Osteoblast (primary cell): ENCODE measurements around the gene TRA2A. TPM values are rescaled to one million over a fixed set of nuclear protein-coding genes. Genes with fewer than 3 reads are reported as not detected.

Experiments
- DNase-seq: peaks from one replicate; pipeline ENCODE4 v3.0.0; 2011; ENCODE audit warnings: low spot score, mixed read lengths; ENCODE audit not compliant: insufficient read length; ENCODE audit errors: missing footprints
- H2AFZ ChIP-seq: 2 replicates; pipeline ENCODE4 v1.6.0; 2011; ENCODE audit warnings: mild to moderate bottlenecking, low read length
- H3K27ac ChIP-seq: 2 replicates; pipeline ENCODE4 v1.5.1; 2011; ENCODE audit warnings: mild to moderate bottlenecking, low read depth, low read length, moderate library complexity
- H3K27me3 ChIP-seq: 2 replicates; pipeline ENCODE4 v1.6.0; 2012; ENCODE audit warnings: mild to moderate bottlenecking, control low read depth, inconsistent platforms, low read length, moderate library complexity; ENCODE audit not compliant: insufficient read depth
- H3K36me3 ChIP-seq: 2 replicates; pipeline ENCODE4 v1.5.1; 2011; ENCODE audit warnings: mild to moderate bottlenecking, low read length, control low read depth, moderate library complexity; ENCODE audit not compliant: insufficient read depth
- H3K4me1 ChIP-seq: 2 replicates; pipeline ENCODE4 v1.5.1; 2011; ENCODE audit warnings: mild to moderate bottlenecking, low read length, control low read depth, moderate library complexity; ENCODE audit not compliant: insufficient read depth
- H3K4me2 ChIP-seq: 2 replicates; pipeline ENCODE4 v1.6.0; 2011; ENCODE audit warnings: mild to moderate bottlenecking, low read length; ENCODE audit not compliant: insufficient read depth
- H3K4me3 ChIP-seq: fragments of 200-600 bp; sonication (generic); 3 replicates; pipeline ENCODE4 v1.5.1; 2012; ENCODE audit warnings: mild to moderate bottlenecking, low read length, inconsistent platforms; ENCODE audit not compliant: insufficient read depth
- H3K79me2 ChIP-seq: 2 replicates; pipeline ENCODE4 v1.6.0; 2012; ENCODE audit warnings: mild to moderate bottlenecking, low read length, control low read depth, inconsistent platforms; ENCODE audit not compliant: insufficient read depth
- H3K9me3 ChIP-seq: 2 replicates; pipeline ENCODE4 v1.5.1; 2011; ENCODE audit warnings: low read depth, low read length, control low read depth
- H4K20me1 ChIP-seq: 2 replicates; pipeline ENCODE4 v1.6.0; 2012; ENCODE audit warnings: mild to moderate bottlenecking, low read length, control low read depth; ENCODE audit not compliant: insufficient read depth
- total RNA-seq: library from RNA; depleted of rRNA; stranded (reverse); fragments of >200 nt; gene quantifications from 2 replicates; pipeline ENCODE4 v1.2.3, GENCODE V29; 2012
- TF ChIP-seq, protein P1 (sequence below): IDR thresholded peaks from 2 replicates; pipeline ENCODE4 v1.5.1; 2011; ENCODE audit warnings: mild to moderate bottlenecking, low read depth, low read length, moderate library complexity; ENCODE audit errors: extremely low read depth

Gene TRA2A
- total RNA-seq, 1 donor = 25.7 TPM

DNA sequence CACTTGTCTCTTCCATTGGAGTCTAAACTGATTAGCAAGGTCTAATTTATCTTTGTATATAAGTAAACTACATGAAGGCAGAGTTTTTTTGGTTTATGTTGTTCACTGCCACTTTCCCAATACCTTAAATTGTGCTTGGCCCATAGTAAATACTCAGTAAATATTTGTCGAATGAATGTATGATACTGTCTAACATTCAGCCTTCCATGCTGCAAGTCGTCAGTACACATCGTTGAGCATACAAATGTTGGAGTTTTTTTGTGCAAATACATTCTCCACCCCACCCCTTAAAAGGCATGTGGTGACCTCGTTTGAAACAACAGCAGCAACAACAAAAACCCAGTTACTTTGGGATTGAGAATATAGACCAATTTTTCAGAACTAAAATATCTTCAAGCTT is 44.1 kb downstream of the TRA2A start:
- H2AFZ ChIP-seq = no peak overlapping the region
- H3K36me3 ChIP-seq = no peaks in the 10 kb centered on the region
- no peak overlapping the region for H3K4me3 ChIP-seq
- H3K9me3 ChIP-seq = no peaks in the 10 kb centered on the region
- H3K27ac ChIP-seq = no peak overlapping the region
- H4K20me1 ChIP-seq = no peaks in the 10 kb centered on the region
- H3K27me3 ChIP-seq = no peaks in the 10 kb centered on the region
- H3K4me2 ChIP-seq = no peak overlapping the region
- no peaks in the 10 kb centered on the region for H3K79me2 ChIP-seq
- TF ChIP-seq, protein P1, sequence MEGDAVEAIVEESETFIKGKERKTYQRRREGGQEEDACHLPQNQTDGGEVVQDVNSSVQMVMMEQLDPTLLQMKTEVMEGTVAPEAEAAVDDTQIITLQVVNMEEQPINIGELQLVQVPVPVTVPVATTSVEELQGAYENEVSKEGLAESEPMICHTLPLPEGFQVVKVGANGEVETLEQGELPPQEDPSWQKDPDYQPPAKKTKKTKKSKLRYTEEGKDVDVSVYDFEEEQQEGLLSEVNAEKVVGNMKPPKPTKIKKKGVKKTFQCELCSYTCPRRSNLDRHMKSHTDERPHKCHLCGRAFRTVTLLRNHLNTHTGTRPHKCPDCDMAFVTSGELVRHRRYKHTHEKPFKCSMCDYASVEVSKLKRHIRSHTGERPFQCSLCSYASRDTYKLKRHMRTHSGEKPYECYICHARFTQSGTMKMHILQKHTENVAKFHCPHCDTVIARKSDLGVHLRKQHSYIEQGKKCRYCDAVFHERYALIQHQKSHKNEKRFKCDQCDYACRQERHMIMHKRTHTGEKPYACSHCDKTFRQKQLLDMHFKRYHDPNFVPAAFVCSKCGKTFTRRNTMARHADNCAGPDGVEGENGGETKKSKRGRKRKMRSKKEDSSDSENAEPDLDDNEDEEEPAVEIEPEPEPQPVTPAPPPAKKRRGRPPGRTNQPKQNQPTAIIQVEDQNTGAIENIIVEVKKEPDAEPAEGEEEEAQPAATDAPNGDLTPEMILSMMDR = no peak
- no peak for DNase-seq
- no peaks in the 10 kb centered on the region for H3K4me1 ChIP-seq

DNA sequence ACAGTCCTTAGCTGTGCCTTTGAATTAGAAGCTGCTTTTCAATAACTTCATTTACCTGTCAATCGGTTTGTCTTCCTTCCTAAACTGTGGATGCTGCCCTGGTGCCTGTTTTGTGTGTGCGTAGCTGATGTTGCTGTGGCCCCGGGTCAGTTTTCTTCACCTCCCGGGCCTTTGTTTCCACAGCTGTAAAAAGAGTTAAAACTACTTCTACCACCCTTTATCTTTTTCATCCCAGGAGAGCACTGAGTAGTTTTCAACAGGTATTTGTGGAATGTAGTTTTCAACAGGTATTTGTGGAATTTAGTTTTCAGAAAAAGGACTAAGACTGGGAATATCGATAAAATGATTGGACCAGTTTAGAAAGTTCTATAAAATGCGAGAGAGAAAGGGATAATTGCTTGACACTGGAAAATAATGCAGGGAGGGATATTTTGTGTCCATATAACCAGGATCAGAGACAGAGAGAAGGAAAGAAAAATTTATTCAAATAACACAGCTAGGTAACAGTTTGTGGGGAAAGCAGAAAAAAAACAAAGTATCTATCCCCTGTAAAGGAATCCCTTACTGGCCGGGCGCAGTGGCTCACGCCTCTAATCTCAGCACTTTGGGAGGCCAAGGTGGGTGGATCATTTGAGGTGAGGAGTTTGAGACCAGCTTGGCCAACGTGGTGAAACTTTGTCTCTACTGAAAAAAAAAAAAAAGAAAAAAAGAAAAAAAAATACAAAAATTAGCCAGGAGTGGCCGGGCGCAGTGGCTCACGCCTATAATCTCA is 45.6 kb downstream of the TRA2A start:
- no peaks in the 10 kb centered on the region for H3K36me3 ChIP-seq
- no peak overlapping the region for H3K4me2 ChIP-seq
- H4K20me1 ChIP-seq = no peaks in the 10 kb centered on the region
- H3K79me2 ChIP-seq = no peaks in the 10 kb centered on the region
- no peak overlapping the region for H3K4me3 ChIP-seq
- H3K4me1 ChIP-seq = no peaks in the 10 kb centered on the region
- TF ChIP-seq, protein P1 = no peak
- H3K9me3 ChIP-seq = no peaks in the 10 kb centered on the region
- no peak for DNase-seq
- peaks cover 2% of the 10 kb centered on the region for H3K27me3 ChIP-seq
- H2AFZ ChIP-seq = no peak overlapping the region
- no peak overlapping the region for H3K27ac ChIP-seq

- TF ChIP-seq, protein P1 = no peak
- Histone ChIP-seq H3K27me3 (peaks cover 25% of the 10 kb centered on the region), H3K4me2 (no peak overlapping the region), H4K20me1 (no peaks in the 10 kb centered on the region), H3K9me3 (no peaks in the 10 kb centered on the region), H3K27ac (no peak overlapping the region), H3K79me2 (no peaks in the 10 kb centered on the region), H3K4me3 (no peak overlapping the region), H2AFZ (no peak overlapping the region), H3K4me1 (no peaks in the 10 kb centered on the region), H3K36me3 (no peaks in the 10 kb centered on the region)
- DNase-seq = no peak
Observed at GRCh38 chr7:23482686-23483085, 49.1 kb downstream of the TRA2A start.

DNA sequence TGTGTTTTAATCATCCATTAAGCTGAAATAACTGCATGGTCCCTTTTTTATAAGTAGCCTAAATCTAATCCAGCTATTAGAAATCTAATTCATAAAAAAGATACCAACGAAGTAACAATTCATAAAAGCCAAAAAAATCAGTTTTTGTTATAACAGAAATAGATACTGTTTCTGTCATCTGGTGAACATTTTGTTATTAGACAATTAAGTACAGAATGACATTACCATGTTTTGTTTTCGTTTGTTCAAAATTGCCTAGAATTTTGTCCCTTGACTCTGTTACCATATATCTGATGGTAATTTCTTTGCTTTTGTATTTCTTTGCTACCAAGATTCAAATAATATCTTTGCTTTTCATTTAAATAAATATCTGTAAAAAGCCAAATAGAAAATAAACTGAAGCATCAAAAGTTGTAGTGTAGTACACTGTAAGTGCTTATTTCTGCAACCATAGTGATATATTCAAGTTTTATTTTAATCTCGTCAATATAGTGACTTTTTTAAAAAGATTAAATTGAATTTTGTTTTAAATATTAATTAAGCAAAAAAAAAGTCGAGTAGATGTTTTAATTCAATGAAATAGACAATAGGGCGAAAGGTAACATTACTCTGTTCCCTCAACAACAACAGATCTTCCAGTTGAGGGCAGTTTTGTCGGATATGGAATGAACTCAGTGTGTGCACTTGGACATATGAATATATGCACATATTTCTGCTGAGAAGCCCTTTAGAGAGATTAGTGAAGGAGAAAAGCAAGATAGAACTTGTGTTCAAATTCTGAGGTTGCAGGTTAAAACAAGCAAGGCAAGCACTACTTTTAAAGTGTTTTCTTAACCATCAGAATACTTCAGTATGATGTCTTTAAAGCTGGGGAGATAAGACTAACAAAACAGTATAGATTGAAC is 53.6 kb downstream of the TRA2A start:
- DNase-seq = no peak
- Histone ChIP-seq H3K4me2 (no peak overlapping the region), H3K9me3 (no peaks in the 10 kb centered on the region), H3K36me3 (no peaks in the 10 kb centered on the region), H4K20me1 (no peaks in the 10 kb centered on the region), H3K4me3 (no peak overlapping the region), H3K27me3 (peaks cover 70% of the 10 kb centered on the region), H3K27ac (no peak overlapping the region), H3K79me2 (no peaks in the 10 kb centered on the region), H3K4me1 (peaks cover 14% of the 10 kb centered on the region), H2AFZ (no peak overlapping the region)
- TF ChIP-seq, protein P1 = no peak
